DOHH2 (cell line): ENCODE results near the gene ADGRE1.

Experiments used
- EZH2phosphoT487 ChIP-seq: fragments of 200-600 bp; sonication (generic); IDR thresholded peaks from 2 replicates; pipeline ENCODE4 v1.6.1; 2017; ENCODE audit warnings: borderline replicate concordance, mild to moderate bottlenecking, antibody characterized with exemption, low read length, moderate library complexity, mixed read lengths
- TF ChIP-seq, protein P1 (sequence below): fragments of 200-600 bp; sonication (generic); IDR thresholded peaks from one replicate; pipeline ENCODE4 v1.5.1; 2014; ENCODE audit warnings: antibody characterized with exemption, mild to moderate bottlenecking, low read depth, low read length; ENCODE audit not compliant: poor library complexity, severe bottlenecking

DNA sequence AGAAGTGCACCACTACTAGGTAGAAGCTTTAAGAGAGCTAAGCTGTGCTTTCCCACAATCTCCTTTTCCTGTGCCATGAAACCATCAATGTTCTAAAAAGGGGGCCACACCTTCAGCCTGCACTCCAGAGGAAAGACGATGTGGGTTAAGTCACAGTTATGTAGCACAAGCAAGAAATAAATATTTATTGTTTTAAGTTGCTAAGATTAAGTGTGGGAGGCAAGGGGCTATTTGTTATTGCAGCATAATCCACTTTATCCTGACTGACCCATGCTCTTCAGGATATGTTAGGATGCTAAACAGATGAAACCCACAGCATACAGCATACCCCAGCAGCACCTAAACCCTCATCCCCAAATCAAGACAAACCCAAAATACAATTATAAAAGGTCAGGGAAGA is 69.2 kb downstream of the ADGRE1 start:
- TF ChIP-seq, protein P1, sequence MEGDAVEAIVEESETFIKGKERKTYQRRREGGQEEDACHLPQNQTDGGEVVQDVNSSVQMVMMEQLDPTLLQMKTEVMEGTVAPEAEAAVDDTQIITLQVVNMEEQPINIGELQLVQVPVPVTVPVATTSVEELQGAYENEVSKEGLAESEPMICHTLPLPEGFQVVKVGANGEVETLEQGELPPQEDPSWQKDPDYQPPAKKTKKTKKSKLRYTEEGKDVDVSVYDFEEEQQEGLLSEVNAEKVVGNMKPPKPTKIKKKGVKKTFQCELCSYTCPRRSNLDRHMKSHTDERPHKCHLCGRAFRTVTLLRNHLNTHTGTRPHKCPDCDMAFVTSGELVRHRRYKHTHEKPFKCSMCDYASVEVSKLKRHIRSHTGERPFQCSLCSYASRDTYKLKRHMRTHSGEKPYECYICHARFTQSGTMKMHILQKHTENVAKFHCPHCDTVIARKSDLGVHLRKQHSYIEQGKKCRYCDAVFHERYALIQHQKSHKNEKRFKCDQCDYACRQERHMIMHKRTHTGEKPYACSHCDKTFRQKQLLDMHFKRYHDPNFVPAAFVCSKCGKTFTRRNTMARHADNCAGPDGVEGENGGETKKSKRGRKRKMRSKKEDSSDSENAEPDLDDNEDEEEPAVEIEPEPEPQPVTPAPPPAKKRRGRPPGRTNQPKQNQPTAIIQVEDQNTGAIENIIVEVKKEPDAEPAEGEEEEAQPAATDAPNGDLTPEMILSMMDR, result no peak
- no peak for TF ChIP-seq EZH2phosphoT487
